Gastroesophageal sphincter (tissue), 4 donors: ENCODE results near the gene KLHDC7B. TPM values are rescaled to one million over a fixed set of nuclear protein-coding genes. Genes with fewer than 3 reads are reported as not detected.

ENCODE experiments used
- ATAC-seq: fragments of 150-250 bp; one replicate; pipeline ENCODE4 v1.9.1; 2016; ENCODE audit warnings: mild to moderate bottlenecking, moderate library complexity
- H3K27ac ChIP-seq, 4 donors: fragments of 200-600 bp; sonication (generic) in 3 of 4; 1 replicate in 3 of 4; 2 replicates in 1 of 4; pipeline ENCODE4 v1.5.1; 2016 to 2019
- H3K27me3 ChIP-seq: fragments of 200-600 bp; sonication (generic); one replicate; pipeline ENCODE4 v1.5.1; 2019
- H3K36me3 ChIP-seq, 2 donors: fragments of 200-600 bp; sonication (generic); one replicate each; pipeline ENCODE4 v1.5.1; 2019; ENCODE audit warnings: control low read depth in 1 of 2
- H3K4me1 ChIP-seq, 3 donors: fragments of 200-600 bp; sonication (generic); 1 replicate in 2 of 3; 2 replicates in 1 of 3; pipeline ENCODE4 v1.5.1; 2016 to 2019; ENCODE audit warnings: control low read depth in 2 of 3
- H3K4me3 ChIP-seq, 2 donors: fragments of 200-600 bp; sonication (generic); one replicate each; pipeline ENCODE4 v1.5.1; 2019; ENCODE audit warnings: mild to moderate bottlenecking in 1 of 2, moderate library complexity in 1 of 2
- H3K9me3 ChIP-seq, 3 donors: fragments of 200-600 bp; sonication (generic); one replicate each; pipeline ENCODE4 v1.5.1; 2017 to 2019; ENCODE audit warnings: control low read depth in 2 of 3
- CTCF ChIP-seq, 4 experiments: fragments of 200-600 bp in 2 of 4; fragments of 450-650 bp in 2 of 4; sonication (generic) in 1 of 4; IDR thresholded peaks; one replicate each; pipeline ENCODE4 v1.5.1; 2017 to 2019; ENCODE audit warnings: antibody characterized with exemption in 4 of 4, mild to moderate bottlenecking in 2 of 4, moderate library complexity in 2 of 4
- EP300 ChIP-seq: sonication (generic); formaldehyde crosslinking; IDR thresholded peaks from one replicate; pipeline ENCODE4 v1.6.1; 2017; ENCODE audit warnings: antibody characterized with exemption, mild to moderate bottlenecking
- POLR2A ChIP-seq, 2 donors: fragments of 450-650 bp; IDR thresholded peaks; one replicate each; pipeline ENCODE4 v1.6.1; 2017; ENCODE audit warnings: antibody characterized with exemption in 2 of 2, mild to moderate bottlenecking in 2 of 2, moderate library complexity in 1 of 2
- POLR2AphosphoS5 ChIP-seq: sonication (generic); formaldehyde crosslinking; IDR thresholded peaks from one replicate; pipeline ENCODE4 v1.6.1; 2017; ENCODE audit warnings: antibody characterized with exemption
- WGBS, 2 donors: methylation state at CpG; one replicate each; pipeline ENCODE4 v1.1.5; 2018; ENCODE audit warnings: low coverage in 1 of 2; 5-methylcytosine and 5-hydroxymethylcytosine counted together
- total RNA-seq, 4 donors: library from RNA; depleted of rRNA; stranded (reverse); fragments of >200 nt; gene quantifications; one replicate each; pipeline ENCODE4 v1.1.0, GENCODE V29; 2016

KLHDC7B gene
- total RNA-seq, 4 donors from 2014 or later = 0.08 to 0.31 (median 0.27) TPM; not detected in 1

- peaks cover 4% of the 10 kb centered on the region for H3K27me3 ChIP-seq
- no peak for ATAC-seq
- H3K36me3 ChIP-seq = peaks cover 0 to 22% of the 10 kb centered on the region in 2 donors
- 59 to 83% methylated on average over 1 to 2 of the region's 8 CpGs for WGBS, 2 donors
- H3K4me3 ChIP-seq = peak overlapping the region in 1 of 2 donors; percentile 52
- no peak for TF ChIP-seq EP300
- TF ChIP-seq POLR2A (IDR thresholded peaks at IDR 0.05) = no peak
- TF ChIP-seq CTCF (IDR thresholded peaks at IDR 0.05) = no peak
- no peak for TF ChIP-seq POLR2AphosphoS5
- H3K4me1 ChIP-seq = peaks cover 0 to 49% (median 28%) of the 10 kb centered on the region in 3 donors
- peak overlapping the region in 3 of 4 donors; percentile 52 to 77 (median 70) for H3K27ac ChIP-seq
- no peaks in the 10 kb centered on the region for H3K9me3 ChIP-seq
These were observed 33.1 kb downstream of the KLHDC7B start for GRCh38 chr22:50578776-50579310.

GRCh38 chr22:50579752-50580151, 34.1 kb downstream of the KLHDC7B start:
- H3K27me3 ChIP-seq = peaks cover 4% of the 10 kb centered on the region
- peaks cover 0 to 50% (median 29%) of the 10 kb centered on the region in 3 donors for H3K4me1 ChIP-seq
- no peak overlapping the region for H3K27ac ChIP-seq
- H3K9me3 ChIP-seq = no peaks in the 10 kb centered on the region
- H3K4me3 ChIP-seq = no peak overlapping the region
- TF ChIP-seq POLR2A (IDR thresholded peaks at IDR 0.05) = no peak
- TF ChIP-seq POLR2AphosphoS5 = no peak
- TF ChIP-seq EP300 = no peak
- no peak for TF ChIP-seq CTCF (IDR thresholded peaks at IDR 0.05)
- WGBS, 2 donors = 96 to 100% methylated on average over 1 to 3 of the region's 4 CpGs
- ATAC-seq = no peak
- peaks cover 0 to 15% of the 10 kb centered on the region in 2 donors for H3K36me3 ChIP-seq

- 73 to 90% methylated on average over 3 to 6 of the region's 22 CpGs for WGBS, 2 donors
- no peak for ATAC-seq
- Histone ChIP-seq H3K4me3 (peak overlapping the region; percentile 51 to 96), H3K27me3 (peaks cover 4% of the 10 kb centered on the region), H3K9me3 (no peaks in the 10 kb centered on the region), H3K36me3 (peaks cover 0 to 8% of the 10 kb centered on the region in 2 donors), H3K27ac (peak overlapping the region in 3 of 4 donors; percentile 97 to 100 (median 99)), H3K4me1 (peaks cover 0 to 50% (median 29%) of the 10 kb centered on the region in 3 donors)
- TF ChIP-seq POLR2A (IDR thresholded peaks at IDR 0.05) (no peak), CTCF (IDR thresholded peaks at IDR 0.05) (no peak), EP300 (no peak), POLR2AphosphoS5 (no peak)
These were observed 35.6 kb downstream of the KLHDC7B start for GRCh38 chr22:50581031-50581949.

- ATAC-seq = no peak
- Histone ChIP-seq H3K4me1 (peaks cover 0 to 49% (median 29%) of the 10 kb centered on the region in 3 donors), H3K27me3 (peaks cover 4% of the 10 kb centered on the region), H3K4me3 (peak overlapping the region; percentile 51 to 96), H3K36me3 (peaks cover 0 to 8% of the 10 kb centered on the region in 2 donors), H3K9me3 (no peaks in the 10 kb centered on the region), H3K27ac (peak overlapping the region; percentile 81 to 100 (median 98))
- TF ChIP-seq POLR2A (IDR thresholded peaks at IDR 0.05) (no peak), EP300 (no peak), POLR2AphosphoS5 (no peak), CTCF (IDR thresholded peaks at IDR 0.05) (no peak)
- 20 to 40% methylated on average over 1 to 2 of the region's 39 CpGs for WGBS, 2 donors
These were observed 36.3 kb downstream of the KLHDC7B start for GRCh38 chr22:50581950-50582492.
